Vagina (tissue), 2 donors: ENCODE results near the gene PLEKHJ1.

Source experiments
- POLR2A ChIP-seq, 2 donors: fragments of 450-650 bp; IDR thresholded peaks; one replicate each; pipeline ENCODE4 v1.6.1; 2017; ENCODE audit warnings: antibody characterized with exemption in 2 of 2, mild to moderate bottlenecking in 2 of 2, moderate library complexity in 2 of 2
- POLR2AphosphoS5 ChIP-seq, 2 donors: sonication (generic); formaldehyde crosslinking; IDR thresholded peaks; one replicate each; pipeline ENCODE4 v1.9.0; 2017; ENCODE audit warnings: antibody characterized with exemption in 2 of 2, mild to moderate bottlenecking in 2 of 2, low read depth in 1 of 2; ENCODE audit not compliant: insufficient read depth in 1 of 2
- TF ChIP-seq, protein P1 (sequence below), 3 experiments: fragments of 450-650 bp in 2 of 3; fragments of 200-600 bp in 1 of 3; sonication (generic) in 1 of 3; IDR thresholded peaks; one replicate each; pipeline ENCODE4 v1.5.1; 2017 to 2019; ENCODE audit warnings: antibody characterized with exemption in 3 of 3, mild to moderate bottlenecking in 2 of 3, moderate library complexity in 2 of 3

DNA sequence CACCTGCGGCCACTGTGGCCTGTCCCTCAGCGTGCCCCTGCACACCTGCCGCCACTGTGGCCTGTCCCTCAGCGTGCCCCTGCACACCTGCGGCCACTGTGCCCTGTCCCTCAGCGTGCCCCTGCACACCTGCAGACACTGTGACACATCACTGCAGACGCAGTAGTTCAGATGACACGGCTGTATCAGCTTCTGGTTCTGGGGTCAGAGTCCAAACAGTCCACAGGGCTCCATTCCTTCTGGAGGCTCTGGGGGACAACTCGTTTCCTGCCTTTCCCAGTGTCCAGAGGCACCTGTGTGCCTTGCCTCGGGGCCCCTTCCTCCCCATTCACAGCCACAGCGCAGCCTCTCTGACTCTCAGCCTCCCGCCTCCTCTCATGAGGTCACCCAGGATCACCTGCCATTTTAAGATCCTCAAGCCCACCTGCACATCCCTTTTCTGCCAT is 6.0 kb upstream of the PLEKHJ1 start:
- TF ChIP-seq POLR2A (IDR thresholded peaks at IDR 0.05) = no peak
- TF ChIP-seq, protein P1, sequence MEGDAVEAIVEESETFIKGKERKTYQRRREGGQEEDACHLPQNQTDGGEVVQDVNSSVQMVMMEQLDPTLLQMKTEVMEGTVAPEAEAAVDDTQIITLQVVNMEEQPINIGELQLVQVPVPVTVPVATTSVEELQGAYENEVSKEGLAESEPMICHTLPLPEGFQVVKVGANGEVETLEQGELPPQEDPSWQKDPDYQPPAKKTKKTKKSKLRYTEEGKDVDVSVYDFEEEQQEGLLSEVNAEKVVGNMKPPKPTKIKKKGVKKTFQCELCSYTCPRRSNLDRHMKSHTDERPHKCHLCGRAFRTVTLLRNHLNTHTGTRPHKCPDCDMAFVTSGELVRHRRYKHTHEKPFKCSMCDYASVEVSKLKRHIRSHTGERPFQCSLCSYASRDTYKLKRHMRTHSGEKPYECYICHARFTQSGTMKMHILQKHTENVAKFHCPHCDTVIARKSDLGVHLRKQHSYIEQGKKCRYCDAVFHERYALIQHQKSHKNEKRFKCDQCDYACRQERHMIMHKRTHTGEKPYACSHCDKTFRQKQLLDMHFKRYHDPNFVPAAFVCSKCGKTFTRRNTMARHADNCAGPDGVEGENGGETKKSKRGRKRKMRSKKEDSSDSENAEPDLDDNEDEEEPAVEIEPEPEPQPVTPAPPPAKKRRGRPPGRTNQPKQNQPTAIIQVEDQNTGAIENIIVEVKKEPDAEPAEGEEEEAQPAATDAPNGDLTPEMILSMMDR (IDR thresholded peaks at IDR 0.05) = no peak
- TF ChIP-seq POLR2AphosphoS5 (IDR thresholded peaks at IDR 0.05; ENCODE audit: insufficient read depth in 1 of 2, low read depth in 1 of 2) = no peak
